PC-9 (cell line): ENCODE measurements around the gene CRTC1. TPM values are rescaled to one million over a fixed set of nuclear protein-coding genes. Genes with fewer than 3 reads are reported as not detected.

ENCODE experiments used
- BruUV-seq: library from RNA; stranded (reverse); fragments of 400-500 nt; replicated peaks from 2 replicates; lab custom pipeline; 2021; lab: Mats Ljungman, UMichigan
- CTCF ChIA-PET: fragments of 300-600 bp; sonication (Branson Sonifier 250); formaldehyde crosslinking; loops from one replicate; lab custom pipeline; 2022; ENCODE audit warnings: antibody characterized with exemption; lab: Charles Lee
- POLR2A ChIA-PET: fragments of 300-600 bp; sonication (Branson Sonifier 250); formaldehyde crosslinking; loops from one replicate; lab custom pipeline; 2022; ENCODE audit warnings: antibody characterized with exemption; ENCODE audit not compliant: unreplicated experiment; lab: Charles Lee
- DNase-seq, 2 experiments: peaks; one replicate each; pipeline versions ENCODE4 v3.0.0 to v3.0.0-alpha.2; 2015 to 2022; ENCODE audit warnings: mixed read lengths in 1 of 2
- H2AFZ ChIP-seq: fragments of 200-600 bp; sonication (generic); 2 replicates; pipeline ENCODE4 v1.8.1; 2017; ENCODE audit warnings: antibody characterized with exemption
- H3F3A ChIP-seq: fragments of 200-600 bp; sonication (generic); 2 replicates; pipeline ENCODE4 v1.8.1; 2017; ENCODE audit warnings: antibody characterized with exemption, mild to moderate bottlenecking, low read depth; ENCODE audit not compliant: insufficient read depth
- H3K27ac ChIP-seq: fragments of 200-600 bp; sonication (generic); 2 replicates; pipeline ENCODE4 v1.6.1; 2016; ENCODE audit warnings: mixed run types
- H3K27me3 ChIP-seq: fragments of 200-600 bp; sonication (generic); 2 replicates; pipeline ENCODE4 v1.6.1; 2016; ENCODE audit warnings: low read depth, mixed run types; ENCODE audit not compliant: insufficient read depth
- H3K36me3 ChIP-seq: fragments of 200-600 bp; sonication (generic); 2 replicates; pipeline ENCODE4 v1.6.1; 2016; ENCODE audit warnings: low read depth, mixed run types
- H3K4me1 ChIP-seq: fragments of 200-600 bp; sonication (generic); replicated peaks from 2 replicates; pipeline ENCODE4 v1.6.1; 2016; ENCODE audit warnings: mixed run types; ENCODE audit not compliant: insufficient read depth
- H3K4me2 ChIP-seq: fragments of 200-600 bp; sonication (generic); 2 replicates; pipeline ENCODE4 v1.6.1; 2017; ENCODE audit warnings: mixed run types
- H3K4me3 ChIP-seq: fragments of 200-600 bp; sonication (generic); 2 replicates; pipeline ENCODE4 v1.6.1; 2016; ENCODE audit warnings: mixed run types
- H3K79me2 ChIP-seq: fragments of 200-600 bp; sonication (generic); 2 replicates; pipeline ENCODE4 v1.6.1; 2017; ENCODE audit warnings: low read depth, mixed run types
- H3K9me2 ChIP-seq: fragments of 200-600 bp; sonication (generic); 2 replicates; pipeline ENCODE4 v1.8.1; 2017; ENCODE audit warnings: mild to moderate bottlenecking; ENCODE audit not compliant: insufficient read depth
- H3K9me3 ChIP-seq: fragments of 200-600 bp; sonication (generic); 2 replicates; pipeline ENCODE4 v1.8.1; 2016; ENCODE audit warnings: low read depth; ENCODE audit not compliant: insufficient read depth
- H4K20me1 ChIP-seq: fragments of 200-600 bp; sonication (generic); 2 replicates; pipeline ENCODE4 v1.8.1; 2017; ENCODE audit not compliant: insufficient read depth
- EZH2 ChIP-seq: fragments of 200-600 bp; sonication (generic); IDR thresholded peaks from 2 replicates; pipeline ENCODE4 v1.8.0; 2017; ENCODE audit warnings: antibody characterized with exemption, low read depth
- intact Hi-C: fragments of 100-400 bp; cut with micrococcal nuclease; formaldehyde crosslinking; loops from one replicate; pipeline ENCODE4 v1.10.0; 2022; ENCODE audit not compliant: unreplicated experiment
- total RNA-seq: library from RNA; stranded (reverse); gene quantifications from 2 replicates; pipeline ENCODE4 v1.2.3, GENCODE V29; 2021
- TF ChIP-seq, protein P1 (sequence below): fragments of 200-600 bp; sonication (generic); conservative IDR thresholded peaks from 2 replicates; pipeline ENCODE4 v1.6.1; 2017; ENCODE audit warnings: mixed run types, antibody characterized with exemption, mild to moderate bottlenecking, moderate library complexity

The CRTC1 gene
- total RNA-seq, 1 experiment from 2014 or later: 16.6 TPM

DNA sequence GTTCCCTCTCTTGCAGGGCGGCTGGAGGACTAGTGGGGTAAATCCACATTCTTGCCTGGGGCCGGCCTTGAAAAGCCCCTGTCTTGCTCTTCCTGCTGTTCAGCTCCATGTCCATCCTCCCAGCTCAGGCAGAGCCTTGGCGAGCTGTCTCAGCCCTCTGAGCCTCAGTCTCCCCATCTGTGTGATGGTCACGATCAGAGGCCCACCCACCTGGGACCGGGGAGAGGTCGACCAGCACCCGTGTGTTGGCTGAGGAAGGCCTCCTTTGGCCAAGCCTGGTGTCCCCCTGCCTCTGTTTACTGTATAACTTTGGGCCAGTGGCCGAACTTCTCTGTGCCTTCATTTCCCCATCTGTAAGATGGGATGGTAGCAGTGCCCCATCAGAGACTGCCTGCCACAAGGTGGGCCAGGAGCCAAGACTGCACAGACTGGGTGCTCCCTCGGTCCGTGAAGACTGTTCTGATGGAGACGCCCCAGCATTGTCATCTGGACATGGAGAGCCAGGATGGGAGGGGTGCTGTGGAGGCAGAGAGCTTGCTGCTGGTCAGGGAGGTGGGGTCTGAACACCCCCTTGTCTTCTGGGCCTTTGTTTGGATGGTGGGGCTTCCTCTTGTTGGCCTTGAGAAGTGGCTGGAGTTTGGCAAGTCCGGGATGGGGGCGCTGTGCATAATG lies 28.2 kb upstream of the CRTC1 start:
- peaks cover 16% of the 10 kb centered on the region for H4K20me1 ChIP-seq
- H3K4me3 ChIP-seq: no peak overlapping the region
- TF ChIP-seq, protein P1, sequence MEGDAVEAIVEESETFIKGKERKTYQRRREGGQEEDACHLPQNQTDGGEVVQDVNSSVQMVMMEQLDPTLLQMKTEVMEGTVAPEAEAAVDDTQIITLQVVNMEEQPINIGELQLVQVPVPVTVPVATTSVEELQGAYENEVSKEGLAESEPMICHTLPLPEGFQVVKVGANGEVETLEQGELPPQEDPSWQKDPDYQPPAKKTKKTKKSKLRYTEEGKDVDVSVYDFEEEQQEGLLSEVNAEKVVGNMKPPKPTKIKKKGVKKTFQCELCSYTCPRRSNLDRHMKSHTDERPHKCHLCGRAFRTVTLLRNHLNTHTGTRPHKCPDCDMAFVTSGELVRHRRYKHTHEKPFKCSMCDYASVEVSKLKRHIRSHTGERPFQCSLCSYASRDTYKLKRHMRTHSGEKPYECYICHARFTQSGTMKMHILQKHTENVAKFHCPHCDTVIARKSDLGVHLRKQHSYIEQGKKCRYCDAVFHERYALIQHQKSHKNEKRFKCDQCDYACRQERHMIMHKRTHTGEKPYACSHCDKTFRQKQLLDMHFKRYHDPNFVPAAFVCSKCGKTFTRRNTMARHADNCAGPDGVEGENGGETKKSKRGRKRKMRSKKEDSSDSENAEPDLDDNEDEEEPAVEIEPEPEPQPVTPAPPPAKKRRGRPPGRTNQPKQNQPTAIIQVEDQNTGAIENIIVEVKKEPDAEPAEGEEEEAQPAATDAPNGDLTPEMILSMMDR: no peak
- no peak for TF ChIP-seq EZH2
- BruUV-seq: no TSS peak
- H3K4me1 ChIP-seq: no peaks in the 10 kb centered on the region
- H3K36me3 ChIP-seq: no peaks in the 10 kb centered on the region
- CTCF ChIA-PET: no interaction called here
- no peaks in the 10 kb centered on the region for H3K9me3 ChIP-seq
- no peaks in the 10 kb centered on the region for H3K79me2 ChIP-seq
- H3K27me3 ChIP-seq: no peaks in the 10 kb centered on the region
- POLR2A ChIA-PET: no interaction called here
- no peak overlapping the region for H2AFZ ChIP-seq
- no peak overlapping the region for H3K27ac ChIP-seq
- intact Hi-C loops: no loop called here
- H3F3A ChIP-seq: no peaks in the 10 kb centered on the region
- no peak overlapping the region for H3K4me2 ChIP-seq
- no peaks in the 10 kb centered on the region for H3K9me2 ChIP-seq
- DNase-seq: peak in 1 of 2 experiments; percentile 18

DNA sequence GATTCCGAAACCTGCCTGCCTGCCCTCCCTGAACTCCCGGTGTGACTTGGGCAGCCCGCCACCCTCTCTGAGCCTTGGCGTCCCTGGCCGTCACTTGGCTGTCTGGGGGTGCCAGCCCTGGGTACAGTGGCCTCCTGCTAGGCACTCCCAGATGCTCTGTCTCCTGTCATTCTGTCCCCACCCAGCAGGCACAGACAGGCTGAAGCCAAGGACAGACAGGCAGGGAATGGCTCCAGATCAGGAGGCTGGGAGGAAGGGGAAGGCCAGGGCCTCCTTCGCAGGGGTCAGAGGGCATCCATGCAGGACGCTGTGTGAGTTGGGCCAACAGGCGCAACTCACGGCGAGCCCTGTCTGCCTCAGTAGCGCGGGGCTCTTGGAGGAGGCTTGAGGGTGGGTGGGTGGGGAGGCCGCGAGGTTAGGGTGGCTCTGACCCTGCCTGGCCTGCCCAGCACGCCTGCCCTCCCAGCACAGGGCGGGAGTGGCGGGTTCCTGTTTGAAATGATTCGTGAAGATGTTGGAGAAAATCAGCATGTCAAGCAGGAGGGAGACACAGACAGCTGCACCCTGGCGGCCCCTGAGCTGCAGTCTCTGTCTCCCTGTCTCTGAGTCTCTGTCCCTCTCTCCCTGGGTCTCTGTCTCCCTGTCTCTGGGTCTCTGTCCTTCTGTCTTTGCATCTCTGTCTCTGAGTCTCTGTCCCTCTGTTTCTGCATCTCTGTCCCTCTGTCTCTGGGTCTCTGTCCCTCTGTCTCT lies 27.0 kb upstream of the CRTC1 start:
- intact Hi-C loops: no loop called here
- H4K20me1 ChIP-seq: peaks cover 27% of the 10 kb centered on the region
- no peak for TF ChIP-seq EZH2
- TF ChIP-seq, protein P1: no peak
- BruUV-seq: no TSS peak
- H3K4me1 ChIP-seq: no peaks in the 10 kb centered on the region
- peak in 1 of 2 experiments; percentile 1 for DNase-seq
- H3K9me2 ChIP-seq: no peaks in the 10 kb centered on the region
- H2AFZ ChIP-seq: no peak overlapping the region
- no peaks in the 10 kb centered on the region for H3K9me3 ChIP-seq
- H3K36me3 ChIP-seq: no peaks in the 10 kb centered on the region
- no peaks in the 10 kb centered on the region for H3K79me2 ChIP-seq
- H3K27ac ChIP-seq: no peak overlapping the region
- H3K4me3 ChIP-seq: no peak overlapping the region
- no peaks in the 10 kb centered on the region for H3K27me3 ChIP-seq
- no peaks in the 10 kb centered on the region for H3F3A ChIP-seq
- ChIA-PET POLR2A (no interaction called here), CTCF (no interaction called here)
- no peak overlapping the region for H3K4me2 ChIP-seq

DNA sequence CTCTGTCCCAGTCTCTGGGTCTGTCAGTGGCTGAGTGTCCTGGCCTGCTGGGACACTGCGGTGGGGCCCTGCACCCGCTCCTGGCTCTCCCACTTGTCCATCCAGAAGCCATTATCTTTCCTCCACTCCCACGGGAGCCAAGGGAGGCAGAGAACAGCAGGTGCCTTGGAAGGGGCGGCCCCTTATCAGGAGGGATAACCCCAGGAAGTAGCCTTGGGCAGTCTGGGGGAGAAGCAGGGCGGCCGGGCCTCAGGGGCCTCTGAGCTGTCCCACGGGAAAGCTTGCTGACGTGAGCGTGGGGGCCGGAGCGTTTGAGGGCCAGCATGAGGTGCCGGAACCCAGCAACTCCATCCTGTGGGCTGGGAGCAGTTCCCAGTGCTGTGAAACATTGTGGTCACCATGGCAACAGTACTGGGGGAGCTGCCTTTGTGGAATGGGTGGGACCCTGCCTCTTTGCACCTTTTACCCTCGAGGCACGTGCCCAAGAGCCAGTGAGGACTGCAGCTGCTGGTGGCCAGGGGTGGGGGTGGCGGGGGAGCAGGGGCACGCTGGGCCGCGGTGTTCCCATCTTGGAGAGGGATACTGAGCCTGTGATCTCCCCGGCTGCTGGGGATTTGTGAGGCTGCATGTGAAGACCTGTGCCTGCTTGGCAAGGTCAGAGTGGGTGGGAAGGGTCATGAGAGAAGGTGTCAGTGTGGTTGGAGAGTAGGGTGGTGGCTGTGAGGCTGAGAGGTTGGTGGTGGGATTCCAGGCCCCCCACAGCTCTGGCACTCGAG lies 25.7 kb upstream of the CRTC1 start:
- Histone ChIP-seq H3K4me2 (no peak overlapping the region), H3K79me2 (no peaks in the 10 kb centered on the region), H3K4me1 (no peaks in the 10 kb centered on the region), H3K27me3 (no peaks in the 10 kb centered on the region), H4K20me1 (peaks cover 29% of the 10 kb centered on the region), H3K36me3 (no peaks in the 10 kb centered on the region), H3K9me2 (no peaks in the 10 kb centered on the region), H3F3A (no peaks in the 10 kb centered on the region), H2AFZ (no peak overlapping the region), H3K27ac (no peak overlapping the region), H3K9me3 (no peaks in the 10 kb centered on the region), H3K4me3 (no peak overlapping the region)
- ChIA-PET POLR2A (interaction anchor here (0.6 kb wide), 1 partner anchor 85 kb away, joined by 3 read pairs; no protein-coding TSS in a partner anchor), CTCF (no interaction called here)
- peak in 1 of 2 experiments; percentile 31 for DNase-seq
- no TSS peak for BruUV-seq
- no peak for TF ChIP-seq EZH2
- TF ChIP-seq, protein P1: no peak
- intact Hi-C loops: no loop called here
